HG03432 (cell line): ENCODE results near the gene USP6NL.
A peak's percentile ranks its signal among the peaks of the same experiment; 100 is the strongest.

Experiments
- ATAC-seq: cut with Tn5 transposase; IDR thresholded peaks from one replicate; pipeline ENCODE4 v1.9.1; 2021; ENCODE audit warnings: mild to moderate bottlenecking, moderate library complexity; ENCODE audit not compliant: unreplicated experiment

USP6NL gene

GRCh38 chr10:11553773-11554381 is 57.6 kb downstream of the USP6NL start:
- ATAC-seq: peak; percentile 88

- ATAC-seq: peak; percentile 48
These were observed 59.4 kb downstream of the USP6NL start for GRCh38 chr10:11551916-11552602.

GRCh38 chr10:11551104-11551503 is 60.3 kb downstream of the USP6NL start:
- ATAC-seq: no peak

DNA sequence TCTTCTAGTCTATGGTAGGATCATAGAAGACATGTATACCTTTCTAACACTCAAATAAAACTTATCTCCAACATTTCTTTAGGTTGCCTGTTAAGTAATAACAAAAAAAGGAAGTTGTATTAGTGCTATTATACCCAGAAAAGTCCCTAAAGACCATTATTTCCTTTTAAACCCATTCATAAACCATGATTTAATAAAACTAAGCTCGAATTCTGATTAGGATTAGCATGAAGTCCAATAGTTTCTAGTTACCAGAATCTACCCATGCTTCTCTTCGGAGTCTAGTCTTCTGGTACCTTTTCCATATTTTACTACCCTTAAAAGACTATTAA is 62.7 kb downstream of the USP6NL start:
- no peak for ATAC-seq

- no peak for ATAC-seq
These were observed 63.2 kb downstream of the USP6NL start for GRCh38 chr10:11548065-11548767.

DNA sequence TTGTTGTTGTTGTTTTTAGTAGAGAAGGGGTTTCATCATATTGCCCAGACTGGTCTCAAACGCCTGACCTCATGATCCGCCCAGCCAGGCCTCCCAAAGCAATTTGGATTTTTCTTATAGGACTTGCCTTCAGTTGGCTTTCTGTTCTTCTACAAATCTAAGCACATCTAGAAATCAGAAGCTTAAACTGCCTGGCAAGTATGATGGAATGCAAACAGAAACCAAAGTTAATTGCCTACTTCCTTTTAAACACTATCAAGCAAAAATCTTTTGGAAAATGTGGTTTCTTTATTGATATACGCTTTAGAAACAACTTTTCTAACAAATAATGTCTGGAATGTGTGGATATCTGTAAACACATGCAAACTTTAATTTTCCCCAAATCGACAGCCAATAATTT is 64.9 kb downstream of the USP6NL start:
- ATAC-seq: no peak

DNA sequence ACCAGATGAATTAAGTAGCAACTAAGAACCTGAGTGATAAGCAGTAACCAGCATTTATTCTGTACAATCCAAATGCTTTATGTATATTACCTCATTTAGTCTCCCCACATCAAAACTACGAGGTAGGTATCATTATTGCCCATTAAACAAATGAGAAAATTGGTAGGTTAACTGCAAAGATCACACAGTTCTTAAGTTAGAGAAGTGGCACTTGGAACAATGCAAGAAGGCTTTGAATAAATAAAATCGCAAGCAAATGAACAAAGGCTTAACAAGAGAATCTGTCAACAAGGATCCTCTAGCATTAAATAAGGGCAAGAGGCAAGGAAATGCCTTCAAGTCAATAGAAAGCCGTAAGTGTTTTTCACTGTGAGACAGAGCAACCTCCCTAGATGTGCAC is 70.2 kb downstream of the USP6NL start:
- no peak for ATAC-seq

DNA sequence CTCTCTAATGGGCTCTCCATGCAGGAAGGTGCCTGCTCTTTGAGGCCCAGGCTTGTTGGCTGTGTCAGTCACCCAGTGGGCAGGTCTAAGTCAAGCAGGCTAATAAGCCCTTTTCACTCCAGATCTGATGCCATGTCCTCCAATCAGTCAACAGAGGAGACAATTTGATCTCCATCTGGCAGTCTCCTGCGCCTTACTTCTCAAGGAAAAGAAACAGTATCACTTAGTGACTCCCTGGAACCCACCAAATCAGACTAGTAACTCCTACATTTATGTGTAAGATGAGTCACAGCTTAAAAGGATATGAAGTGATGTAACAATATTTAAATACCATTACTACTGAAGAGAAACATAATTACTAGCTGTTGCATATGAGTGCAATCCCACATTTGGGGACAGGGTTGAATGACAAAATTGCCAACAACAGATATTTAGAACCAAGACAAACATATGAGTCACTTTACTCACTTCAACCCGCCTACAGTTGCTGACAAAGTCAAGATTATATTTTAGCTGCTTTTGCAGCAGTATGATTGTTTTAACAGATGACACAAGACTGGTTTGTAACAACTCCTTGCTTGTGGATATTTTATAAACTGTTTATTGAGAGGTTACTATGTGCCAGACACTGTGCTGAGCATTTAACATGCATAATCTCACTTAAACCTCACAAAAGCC is 72.1 kb downstream of the USP6NL start:
- ATAC-seq: no peak

DNA sequence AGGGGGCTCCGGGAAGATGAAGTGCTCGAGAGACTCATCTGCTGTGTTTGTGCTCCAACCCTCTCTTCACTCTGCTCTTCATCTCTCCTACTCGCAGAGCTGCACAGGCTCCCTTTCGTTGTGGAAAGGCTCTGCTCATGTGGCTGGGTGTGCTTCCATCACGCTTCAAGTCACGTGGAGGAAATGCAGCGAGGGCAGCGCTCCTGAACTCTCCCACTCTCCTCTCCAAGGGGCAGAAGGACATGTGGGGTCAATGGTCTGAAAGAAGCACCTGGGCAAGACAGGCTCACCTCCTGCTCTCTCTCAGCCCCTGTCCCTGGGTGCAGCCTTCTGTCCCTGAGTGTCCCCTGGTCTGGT is 72.6 kb downstream of the USP6NL start:
- no peak for ATAC-seq

GRCh38 chr10:11536228-11536627 is 75.2 kb downstream of the USP6NL start:
- no peak for ATAC-seq

GRCh38 chr10:11535346-11535959 is 76.0 kb downstream of the USP6NL start:
- peak; percentile 64 for ATAC-seq

GRCh38 chr10:11533328-11533781 is 78.1 kb downstream of the USP6NL start:
- no peak for ATAC-seq

DNA sequence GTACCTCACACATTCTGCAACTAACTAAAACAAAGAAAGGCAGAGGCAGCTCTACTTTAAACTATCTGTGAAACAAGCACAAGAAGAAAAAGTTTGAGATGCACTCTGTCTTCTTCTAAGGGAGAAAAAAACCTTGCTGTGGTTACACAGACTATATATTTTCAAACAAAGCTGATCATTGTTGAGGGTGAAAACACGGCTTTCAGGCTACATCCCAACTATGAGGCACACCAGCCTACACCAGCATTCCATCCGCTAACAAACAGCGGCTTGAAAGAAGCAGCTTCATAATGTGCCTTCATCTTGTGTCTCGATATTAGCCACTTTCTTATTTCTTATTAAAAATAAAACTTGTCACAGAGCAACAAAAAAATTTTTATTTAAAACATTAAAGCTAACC is 79.1 kb downstream of the USP6NL start:
- ATAC-seq: no peak

GRCh38 chr10:11530806-11531205 is 80.6 kb downstream of the USP6NL start:
- ATAC-seq: no peak

DNA sequence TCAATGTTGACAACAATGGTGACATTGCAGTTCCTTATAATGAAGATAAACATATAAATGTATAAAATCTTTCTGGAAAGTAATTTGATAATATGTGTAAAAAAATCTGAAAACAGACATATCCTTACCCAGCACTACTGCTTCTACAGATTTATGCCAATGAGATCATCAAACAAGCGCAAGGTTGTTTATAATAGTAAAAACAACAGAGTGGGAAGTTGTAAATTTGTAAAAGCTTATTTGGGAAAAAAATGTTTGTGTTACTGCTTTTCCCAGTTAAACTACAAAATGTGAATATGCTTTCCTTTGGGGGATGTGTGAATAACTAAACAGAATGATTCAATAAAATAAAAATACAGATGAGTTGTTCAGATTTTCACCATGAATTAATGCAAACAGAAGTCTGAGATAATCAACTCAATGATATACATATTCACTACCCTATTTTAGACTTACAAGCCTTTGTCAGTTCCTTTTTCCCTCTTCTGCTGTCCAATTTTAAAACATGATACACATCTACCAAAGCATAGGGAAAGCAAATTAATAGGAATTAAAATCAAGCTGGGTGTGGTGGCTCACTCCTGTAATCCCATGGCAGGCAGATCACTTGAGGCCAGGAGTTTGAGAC is 82.1 kb downstream of the USP6NL start:
- no peak for ATAC-seq

DNA sequence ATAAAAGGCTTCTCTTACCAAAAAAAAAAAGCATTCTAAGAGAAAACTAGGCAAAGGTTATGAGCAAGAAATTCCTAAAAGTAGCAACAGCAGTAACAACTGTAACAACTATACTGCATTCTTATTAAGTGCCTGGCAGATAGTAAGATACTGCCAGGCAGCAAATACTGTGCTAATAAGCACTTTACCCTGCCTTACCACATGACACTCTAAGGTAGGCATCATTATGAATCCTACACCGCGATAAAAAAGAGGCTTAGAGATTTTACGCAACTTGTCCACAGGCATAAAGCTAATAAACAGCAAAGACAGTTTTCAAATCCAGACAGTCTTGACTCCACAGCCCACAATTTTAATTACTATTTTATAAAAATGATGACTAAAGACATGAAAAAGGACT is 83.2 kb downstream of the USP6NL start:
- ATAC-seq: no peak

DNA sequence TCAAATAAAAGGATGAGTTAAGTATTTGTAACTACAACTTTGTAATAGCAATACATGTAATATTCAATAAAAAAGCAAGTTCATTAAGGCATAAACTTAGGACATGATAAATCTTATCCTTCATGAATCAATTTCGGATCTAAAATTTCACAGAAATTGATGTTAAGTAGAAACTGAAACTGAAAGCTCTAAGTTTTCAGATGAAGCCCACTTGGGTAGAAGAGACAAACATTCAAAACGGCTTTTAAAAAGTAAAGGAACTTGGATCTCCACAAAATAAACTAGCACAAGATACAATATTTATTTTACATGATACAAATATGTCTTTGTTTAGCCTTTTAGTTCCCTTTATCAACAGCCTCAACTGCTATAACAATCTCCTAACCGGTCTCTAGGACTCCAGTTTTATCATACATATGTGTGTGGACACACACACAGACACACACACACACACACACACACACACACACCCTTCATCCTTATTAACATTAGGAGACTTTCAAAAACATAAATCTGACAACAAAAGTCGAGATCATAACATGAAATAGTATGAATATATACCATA is 83.7 kb downstream of the USP6NL start:
- no peak for ATAC-seq

- ATAC-seq: no peak
These were observed 84.4 kb downstream of the USP6NL start for GRCh38 chr10:11527068-11527467.

DNA sequence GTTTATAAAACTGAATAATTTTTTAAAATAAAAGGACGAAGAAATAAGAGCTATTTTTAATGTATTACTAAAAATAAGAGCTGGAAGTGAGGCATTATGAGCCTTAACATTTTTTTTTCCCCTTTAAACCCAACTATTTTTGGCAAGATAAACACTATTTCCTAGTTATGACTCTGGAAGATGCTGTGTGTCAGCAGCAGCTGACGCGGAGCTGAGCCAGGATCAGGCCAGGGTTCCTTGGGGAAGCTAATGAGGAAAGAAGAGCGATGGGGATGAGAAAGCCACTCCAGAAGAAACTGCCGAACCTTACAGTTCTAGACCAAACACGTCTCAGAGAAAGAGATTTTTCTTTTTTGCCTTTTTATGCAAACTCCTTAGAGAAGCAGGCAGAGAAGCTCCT is 85.9 kb downstream of the USP6NL start:
- ATAC-seq: no peak

GRCh38 chr10:11522821-11523245 is 88.6 kb downstream of the USP6NL start:
- ATAC-seq: no peak

DNA sequence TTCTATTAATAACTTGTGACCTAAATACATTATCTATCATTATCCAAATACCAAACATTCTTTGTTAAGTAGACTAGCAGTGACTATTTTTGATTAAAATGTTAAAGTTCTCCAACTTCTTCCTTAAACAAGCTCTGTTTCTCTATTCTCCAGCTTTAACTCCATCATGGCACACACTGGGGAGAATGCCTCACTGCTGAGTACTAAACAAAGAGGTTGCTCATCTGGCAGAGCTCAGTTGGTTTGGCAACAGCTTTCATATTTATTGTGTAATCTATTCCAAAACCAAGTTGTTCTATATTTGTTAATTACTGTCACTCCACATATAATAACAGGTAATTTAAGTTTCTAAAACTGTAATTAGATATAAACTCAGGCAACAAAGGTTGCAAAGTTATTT is 89.6 kb downstream of the USP6NL start:
- no peak for ATAC-seq
